Activated CD4-positive, alpha-beta T cell treated with anti-CD3 and anti-CD28 coated beads for 4 hours (primary cell): Measurements from ENCODE around the gene NRCAM.

ENCODE experiments used
- DNase-seq, 2 donors: peaks; one replicate each; pipeline ENCODE4 v3.0.0-alpha.2; 2020

NRCAM gene

DNA sequence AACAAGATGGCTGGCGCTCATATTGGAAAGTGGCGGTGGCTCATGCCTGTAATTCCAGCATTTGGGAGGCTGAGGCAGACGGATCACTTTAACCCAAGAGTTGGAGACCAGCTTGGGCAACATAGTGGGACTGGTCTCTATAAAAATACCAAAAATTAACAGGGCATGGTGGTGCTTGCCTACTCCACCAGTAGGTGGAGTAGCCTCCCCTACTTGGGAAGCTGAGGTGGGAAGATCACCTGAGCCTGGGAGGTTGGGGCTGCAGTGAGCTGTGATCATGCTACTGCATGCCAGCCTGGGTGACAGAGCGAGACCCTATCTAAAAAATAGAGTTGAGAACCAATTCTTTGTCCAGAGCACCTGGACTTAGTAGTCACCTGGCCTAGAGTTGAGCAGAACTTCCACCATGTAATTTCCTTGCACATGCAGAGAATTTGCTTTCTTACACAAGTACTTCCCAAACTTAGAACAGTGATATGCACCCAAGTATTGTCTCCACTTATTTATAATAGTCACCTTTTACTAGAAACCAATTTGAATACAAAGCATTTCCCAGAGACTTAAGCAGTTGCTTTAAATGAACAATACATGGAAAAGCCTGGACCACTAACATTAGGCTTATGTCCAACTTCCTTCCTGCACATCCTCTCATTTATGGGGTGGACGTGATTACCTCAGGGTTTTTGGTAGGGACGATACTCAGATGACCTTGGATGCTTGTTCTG is 342.0 kb downstream of the NRCAM start:
- DNase-seq, result no peak

DNA sequence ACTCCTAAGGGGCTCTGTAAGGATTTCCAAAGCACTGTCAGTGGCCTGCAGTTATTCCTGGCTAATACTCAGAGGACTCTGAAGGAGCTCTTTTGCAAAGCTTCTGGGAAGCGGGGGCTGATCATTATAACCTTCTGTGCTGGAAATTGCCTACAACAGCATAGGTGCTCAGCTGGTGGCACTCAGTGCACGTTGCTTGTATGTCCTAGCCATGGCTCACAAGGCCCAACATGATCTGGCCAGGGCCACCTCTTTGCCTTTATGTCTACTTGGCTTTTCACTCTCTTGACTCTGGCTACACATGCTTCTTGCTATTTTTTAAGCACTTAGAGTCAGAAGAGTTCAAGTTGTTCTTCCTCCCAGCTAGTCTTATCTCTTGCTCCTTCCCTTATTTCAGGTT is 343.6 kb downstream of the NRCAM start:
- DNase-seq, result no peak

- no peak for DNase-seq
Observed at GRCh38 chr7:108109221-108109908, 346.9 kb downstream of the NRCAM start.

DNA sequence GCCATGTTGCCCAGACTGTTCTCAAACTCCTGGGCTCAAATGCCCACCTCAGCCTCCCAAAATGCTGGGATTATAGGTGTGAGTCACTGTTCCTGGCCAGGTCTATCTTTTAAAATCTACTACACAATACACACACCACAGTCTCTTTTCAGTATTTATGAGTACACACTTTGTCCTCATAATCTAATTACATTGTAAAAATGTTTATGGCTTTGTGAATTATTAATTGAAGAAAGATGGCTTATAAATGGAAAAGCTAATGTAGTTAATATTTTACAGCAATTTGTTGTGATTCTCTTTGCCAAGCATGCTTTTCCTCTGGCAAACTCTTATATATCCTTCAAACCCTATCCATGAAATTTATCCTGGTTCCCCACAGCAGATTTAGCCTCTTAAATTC is 348.1 kb downstream of the NRCAM start:
- DNase-seq, result no peak

- DNase-seq, result no peak
Observed at GRCh38 chr7:108104324-108104723, 351.9 kb downstream of the NRCAM start.

DNA sequence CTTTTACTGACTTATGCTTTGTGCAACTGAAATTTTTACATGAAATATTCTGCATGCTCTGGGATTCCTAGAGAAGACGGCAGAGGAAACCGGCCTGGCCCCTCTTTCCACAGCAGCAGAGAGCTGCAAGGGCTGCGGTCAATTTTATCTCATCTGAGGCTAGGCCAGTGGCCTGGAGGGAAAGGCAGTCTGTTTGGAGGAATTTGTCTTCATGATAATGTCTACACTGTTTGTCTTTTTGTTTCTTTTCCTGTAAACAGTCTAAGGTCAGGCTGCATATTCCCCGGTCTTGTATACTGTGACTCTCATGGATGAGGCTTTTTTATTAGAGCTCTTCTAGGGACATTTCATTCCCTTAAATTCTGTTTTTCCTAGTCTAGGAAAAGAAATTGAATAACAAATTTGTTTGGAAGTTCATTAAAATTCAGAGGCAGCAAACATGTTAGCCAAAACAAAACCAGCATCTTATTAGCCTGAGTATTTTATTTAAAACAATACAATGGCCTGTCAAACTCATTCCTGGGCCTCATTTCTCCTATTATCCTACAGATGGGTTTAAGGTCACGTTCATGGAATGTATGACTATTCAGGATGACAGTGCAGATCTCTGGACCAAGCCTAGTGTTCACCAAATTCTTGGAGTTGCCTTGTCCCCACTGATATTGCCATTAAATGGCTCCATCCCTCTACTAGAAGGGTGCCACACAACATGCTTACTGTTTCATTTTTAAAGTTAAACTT is 352.5 kb downstream of the NRCAM start:
- DNase-seq, result no peak

- no peak for DNase-seq
Observed at GRCh38 chr7:108102671-108103312, 353.4 kb downstream of the NRCAM start.

GRCh38 chr7:108101759-108102158 is 354.5 kb downstream of the NRCAM start:
- DNase-seq, result no peak

DNA sequence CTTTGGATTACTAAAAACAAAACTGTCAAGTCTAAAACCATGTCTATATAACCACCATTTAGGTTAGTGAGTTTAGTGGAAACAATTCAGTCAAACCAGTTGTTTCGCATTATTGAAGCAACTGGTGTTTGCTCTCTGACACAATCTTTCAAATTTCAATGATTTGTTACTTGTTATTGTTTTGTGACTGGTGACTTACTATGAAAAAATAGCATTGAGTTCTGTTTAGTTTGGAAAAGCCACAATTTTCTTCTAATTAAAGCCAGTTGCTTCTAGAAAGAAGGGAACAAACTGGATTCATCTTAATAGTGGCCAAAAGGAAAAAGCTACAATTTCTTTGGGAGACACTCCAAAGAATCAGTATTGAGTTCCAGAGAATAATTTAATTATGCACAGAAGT is 356.5 kb downstream of the NRCAM start:
- no peak for DNase-seq

DNA sequence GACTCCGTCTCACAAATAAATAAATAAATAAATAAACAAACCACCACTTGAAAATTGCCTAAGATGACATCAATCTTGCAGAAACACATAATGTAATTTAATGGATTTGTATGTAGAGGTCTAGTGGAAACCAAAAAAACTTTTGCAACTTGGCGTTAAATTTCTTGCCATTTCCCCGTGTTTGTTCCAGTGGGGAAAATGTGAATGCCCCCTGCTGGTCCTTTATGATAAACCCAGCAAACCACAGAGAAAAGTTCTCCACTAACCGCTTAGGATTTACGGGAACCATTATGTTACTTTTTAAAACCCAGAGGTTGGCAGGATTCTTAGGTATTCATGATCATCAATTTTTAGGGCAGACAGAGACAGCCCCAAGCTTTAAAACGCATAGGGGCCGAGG is 358.5 kb downstream of the NRCAM start:
- no peak for DNase-seq
